Measurements from ENCODE around the gene NTN5. TPM values are rescaled to one million over a fixed set of nuclear protein-coding genes. Genes with fewer than 3 reads are reported as not detected.

NTN5 gene
- total and polyA plus RNA-seq, 10 donors = 0.30 to 2.1 (median 0.74) TPM; not detected in 1

DNA sequence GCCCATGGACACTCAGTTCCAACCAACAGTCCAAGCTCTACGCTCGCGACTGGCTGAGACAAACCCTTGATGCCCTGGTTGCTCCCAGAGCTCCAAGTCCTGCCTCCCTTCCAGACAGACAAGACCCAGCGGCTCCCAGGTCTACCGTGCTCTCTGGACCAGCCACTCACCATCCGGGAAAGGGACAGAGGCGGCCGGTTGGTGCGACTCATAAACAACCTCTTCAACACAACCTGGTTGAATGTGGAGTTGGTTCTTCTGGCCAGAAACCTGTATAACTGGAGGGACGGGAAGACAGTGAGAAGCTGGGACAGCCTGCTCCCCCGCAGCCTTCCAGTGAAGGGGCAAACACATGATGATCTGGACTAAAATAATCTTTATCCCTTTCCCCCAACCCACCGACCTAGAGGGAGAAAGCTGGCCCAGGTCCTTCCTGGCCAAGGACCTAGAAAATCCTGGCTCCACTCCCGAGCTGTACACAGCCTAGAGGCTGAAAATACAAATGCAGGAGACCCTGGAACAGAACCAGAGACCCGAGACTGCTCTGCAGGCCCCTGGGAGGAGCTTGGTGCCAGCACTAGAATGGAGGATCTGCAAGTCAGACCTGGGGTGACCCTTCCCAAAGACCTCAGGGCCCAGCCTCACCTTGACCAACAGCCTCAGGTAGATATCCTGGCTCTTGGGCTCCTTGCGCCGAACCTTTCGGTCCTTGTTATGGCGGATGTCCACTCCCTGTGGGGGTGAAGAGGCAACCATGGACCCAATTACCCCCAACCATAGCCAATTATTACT is 55.5 kb downstream of the NTN5 start:
- H3K36me3 ChIP-seq = peaks cover 8 to 59% (median 34%) of the 10 kb centered on the region in 6 donors
- WGBS, 5 donors = 71 to 75% (median 73%) methylated on average over 16 to 18 of the region's 18 CpGs
- no peak for TF ChIP-seq POLR2A (IDR thresholded peaks at IDR 0.05)
- TF ChIP-seq, protein P1, sequence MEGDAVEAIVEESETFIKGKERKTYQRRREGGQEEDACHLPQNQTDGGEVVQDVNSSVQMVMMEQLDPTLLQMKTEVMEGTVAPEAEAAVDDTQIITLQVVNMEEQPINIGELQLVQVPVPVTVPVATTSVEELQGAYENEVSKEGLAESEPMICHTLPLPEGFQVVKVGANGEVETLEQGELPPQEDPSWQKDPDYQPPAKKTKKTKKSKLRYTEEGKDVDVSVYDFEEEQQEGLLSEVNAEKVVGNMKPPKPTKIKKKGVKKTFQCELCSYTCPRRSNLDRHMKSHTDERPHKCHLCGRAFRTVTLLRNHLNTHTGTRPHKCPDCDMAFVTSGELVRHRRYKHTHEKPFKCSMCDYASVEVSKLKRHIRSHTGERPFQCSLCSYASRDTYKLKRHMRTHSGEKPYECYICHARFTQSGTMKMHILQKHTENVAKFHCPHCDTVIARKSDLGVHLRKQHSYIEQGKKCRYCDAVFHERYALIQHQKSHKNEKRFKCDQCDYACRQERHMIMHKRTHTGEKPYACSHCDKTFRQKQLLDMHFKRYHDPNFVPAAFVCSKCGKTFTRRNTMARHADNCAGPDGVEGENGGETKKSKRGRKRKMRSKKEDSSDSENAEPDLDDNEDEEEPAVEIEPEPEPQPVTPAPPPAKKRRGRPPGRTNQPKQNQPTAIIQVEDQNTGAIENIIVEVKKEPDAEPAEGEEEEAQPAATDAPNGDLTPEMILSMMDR (IDR thresholded peaks at IDR 0.05 in 8 of 11, conservative IDR thresholded peaks at IDR 0.05 in 3 of 11) = peak in 1 of 11 experiments; percentile 9
- peak overlapping the region in 6 of 8 donors; percentile 60 to 88 (median 78) for H3K4me3 ChIP-seq
- H3K4me1 ChIP-seq = peaks cover 28 to 71% (median 53%) of the 10 kb centered on the region in 6 donors
- DNase-seq = peak; percentile 76
- intact Hi-C loops (cut with DNase I; ENCODE audit: low total_unique reads) = no loop called here
- no peaks in the 10 kb centered on the region for H3K9me3 ChIP-seq
- H3K27me3 ChIP-seq (replicated peaks in 1 of 7) = no peaks in the 10 kb centered on the region
- peak overlapping the region in 4 of 8 donors; percentile 92 to 96 (median 95) for H3K27ac ChIP-seq

DNA sequence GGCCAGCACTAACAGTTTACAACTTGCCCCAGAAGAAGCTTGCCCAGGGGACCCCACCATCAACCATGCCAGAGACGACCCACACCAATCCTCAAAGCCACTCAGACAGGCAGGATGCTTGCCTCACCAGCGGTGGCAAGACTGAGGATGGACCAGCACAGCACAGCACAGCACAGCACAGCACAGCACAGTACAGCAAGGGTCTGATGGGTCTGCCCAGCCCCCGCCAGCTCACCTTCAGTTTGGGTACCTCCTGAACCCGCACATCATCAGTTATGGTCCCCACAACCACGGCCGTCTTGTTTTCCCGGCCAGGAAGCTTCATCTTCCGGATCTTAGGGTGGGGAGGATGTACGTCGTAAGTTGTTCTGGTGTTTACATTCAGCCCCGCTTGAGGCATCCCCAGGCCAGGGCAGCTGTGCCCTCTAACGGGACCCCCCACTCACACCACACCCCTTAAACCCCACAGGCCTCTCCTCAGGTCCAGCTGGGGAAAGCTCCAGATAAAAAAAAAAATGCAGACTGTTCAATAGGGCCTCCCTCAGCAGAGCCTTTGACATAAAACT is 56.2 kb downstream of the NTN5 start:
- no peak for TF ChIP-seq POLR2AphosphoS5 (IDR thresholded peaks at IDR 0.05)
- intact Hi-C loops (cut with DNase I; ENCODE audit: low total_unique reads) = no loop called here
- no peaks in the 10 kb centered on the region for H3K9me3 ChIP-seq
- H3K4me1 ChIP-seq = peaks cover 28 to 63% (median 49%) of the 10 kb centered on the region in 6 donors
- DNase-seq = peak; percentile 70
- peak overlapping the region in 1 of 8 donors; percentile 83 for H3K4me3 ChIP-seq
- 32 to 80% (median 55%) methylated on average over 5 to 12 of the region's 12 CpGs for WGBS, 5 donors
- no peaks in the 10 kb centered on the region for H3K27me3 ChIP-seq (replicated peaks in 1 of 7)
- H3K27ac ChIP-seq = peak overlapping the region in 3 of 8 donors; percentile 92 to 96 (median 95)
- peaks cover 8 to 52% (median 34%) of the 10 kb centered on the region in 6 donors for H3K36me3 ChIP-seq

DNA sequence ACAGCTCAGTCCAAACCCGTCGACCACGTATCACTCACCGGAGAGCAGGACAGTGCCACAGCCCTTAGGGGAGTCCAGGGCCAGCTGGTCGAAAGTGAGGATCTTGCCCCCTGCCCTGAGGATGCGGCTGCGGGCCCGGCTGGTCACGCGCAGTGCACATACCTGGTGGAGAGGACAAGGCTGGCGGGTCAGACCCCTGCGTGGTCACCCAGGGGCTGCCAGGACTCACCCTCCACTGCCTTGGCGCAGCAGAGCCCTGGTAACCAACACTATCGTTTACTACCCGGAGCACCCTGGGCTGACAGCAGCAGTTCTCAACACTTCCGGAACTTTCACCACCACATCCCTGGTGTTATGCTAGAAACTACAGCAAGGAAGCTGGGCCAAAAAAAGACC is 56.8 kb downstream of the NTN5 start:
- peaks cover 8 to 47% (median 34%) of the 10 kb centered on the region in 6 donors for H3K36me3 ChIP-seq
- H3K9me3 ChIP-seq = no peaks in the 10 kb centered on the region
- intact Hi-C loops (cut with DNase I; ENCODE audit: low total_unique reads) = no loop called here
- H3K4me1 ChIP-seq = peaks cover 28 to 58% (median 44%) of the 10 kb centered on the region in 6 donors
- no peaks in the 10 kb centered on the region for H3K27me3 ChIP-seq (replicated peaks in 1 of 7)
- 85 to 92% (median 89%) methylated on average over 9 to 16 of the region's 16 CpGs for WGBS, 5 donors
- TF ChIP-seq, protein P1 (IDR thresholded peaks at IDR 0.05 in 8 of 11, conservative IDR thresholded peaks at IDR 0.05 in 3 of 11) = no peak
- TF ChIP-seq POLR2A (IDR thresholded peaks at IDR 0.05) (no peak), POLR2AphosphoS5 (IDR thresholded peaks at IDR 0.05) (peak in 1 of 3 donors; percentile 61)
- DNase-seq = peak; percentile 80
- H3K4me3 ChIP-seq = peak overlapping the region in 1 of 8 donors; percentile 83
- peak overlapping the region in 3 of 8 donors; percentile 92 to 96 (median 95) for H3K27ac ChIP-seq

DNA sequence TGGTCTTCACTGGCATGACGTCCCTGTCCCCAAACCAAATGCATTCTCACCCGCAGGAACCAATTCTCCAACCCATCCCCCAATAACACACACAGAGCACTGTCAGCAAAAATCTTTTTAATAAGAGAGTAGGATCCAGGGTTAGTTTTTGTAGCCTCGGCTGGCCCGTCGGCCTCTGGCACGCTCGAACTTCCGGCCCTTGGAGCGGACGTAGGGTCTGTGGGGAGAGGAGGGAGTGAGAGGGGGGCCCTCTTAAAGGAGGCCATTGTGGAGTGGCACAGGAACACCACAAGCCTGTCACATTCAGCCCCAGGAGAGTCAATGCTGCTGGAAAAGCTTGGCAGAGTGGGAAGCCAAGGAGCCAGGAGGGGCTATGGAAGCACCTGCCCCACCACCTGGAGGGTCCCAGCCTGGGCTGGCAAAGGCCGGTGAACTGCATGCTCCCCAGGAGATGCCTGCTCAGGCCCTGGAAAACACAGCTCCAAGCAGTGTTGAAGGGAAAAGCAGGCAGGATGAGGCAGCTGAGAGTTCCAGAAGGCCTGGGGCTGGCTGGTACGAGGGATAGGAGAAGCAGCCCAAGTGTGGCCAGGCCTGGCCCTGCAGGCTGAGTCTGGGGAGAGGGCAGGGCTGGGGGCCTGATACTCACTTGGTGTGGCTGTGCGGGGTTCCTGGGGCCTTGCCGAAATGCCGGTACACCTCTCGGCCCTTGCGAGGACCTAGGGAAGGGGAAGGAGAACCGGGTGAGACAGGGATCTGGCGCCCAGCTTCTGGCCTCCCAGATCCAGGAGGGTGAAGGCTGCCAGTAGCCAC is 57.4 kb downstream of the NTN5 start:
- TF ChIP-seq, protein P1 (IDR thresholded peaks at IDR 0.05 in 8 of 11, conservative IDR thresholded peaks at IDR 0.05 in 3 of 11) = no peak
- TF ChIP-seq POLR2AphosphoS5 (IDR thresholded peaks at IDR 0.05) = peak in 1 of 3 donors; percentile 14
- peak; percentile 67 for DNase-seq
- peak overlapping the region in 1 of 8 donors; percentile 96 for H3K27ac ChIP-seq
- H3K27me3 ChIP-seq (replicated peaks in 1 of 7) = no peaks in the 10 kb centered on the region
- WGBS, 5 donors = 72 to 81% (median 80%) methylated on average over 18 to 19 of the region's 19 CpGs
- H3K9me3 ChIP-seq = no peaks in the 10 kb centered on the region
- intact Hi-C loops (cut with DNase I; ENCODE audit: low total_unique reads) = no loop called here
- peaks cover 8 to 41% (median 34%) of the 10 kb centered on the region in 6 donors for H3K36me3 ChIP-seq
- no peak overlapping the region for H3K4me3 ChIP-seq
- peaks cover 26 to 52% (median 41%) of the 10 kb centered on the region in 6 donors for H3K4me1 ChIP-seq
